ENCODE data around the gene MTHFD2L.

Gene MTHFD2L

GRCh38 chr4:74158466-74159142 lies 686 bp downstream of the MTHFD2L start (continued):
- no peak for TF ChIP-seq ZNF398 (tag by site-specific recombination; IDR thresholded peaks at IDR 0.05)
- peak; percentile 24; the same call in 1 of the 2 replicates for TF ChIP-seq ZNF335 (tag by site-specific recombination; conservative IDR thresholded peaks at IDR 0.05)

GRCh38 chr4:74159143-74159709 lies 1.3 kb downstream of the MTHFD2L start:
- Histone ChIP-seq H3K27ac (ENCODE audit: extremely low read depth, low read depth, low read length) (no peak overlapping the region), H3K4me1 (ENCODE audit: control insufficient read depth, insufficient read depth, low read length) (no peaks in the 10 kb centered on the region), H3K9me3 (ENCODE audit: control insufficient read depth, insufficient read depth, low read depth, low read length) (no peaks in the 10 kb centered on the region), H3K36me3 (ENCODE audit: control insufficient read depth in 2 of 2, insufficient read depth in 1 of 2, low read length in 2 of 2) (peaks cover 0 to 29% of the 10 kb centered on the region in 2 experiments; a peak in 1 of 3 replicates), H3K4me3 (ENCODE audit: low read depth, low read length) (peak overlapping the region; percentile 78)
- CTCF ChIA-PET = interaction anchor here (1.0 kb wide), 1 partner anchor 25 kb away, joined by 3 read pairs; no protein-coding TSS in a partner anchor
- POLR2A ChIA-PET = no interaction called here
- TF ChIP-seq ZBTB1 (tag by site-specific recombination; IDR thresholded peaks at IDR 0.05) (no peak), ZNF223 (tag by site-specific recombination; IDR thresholded peaks at IDR 0.05) (no peak), OSR2 (tag by site-specific recombination; IDR thresholded peaks at IDR 0.05) (no peak), GLIS1 (tag by site-specific recombination; IDR thresholded peaks at IDR 0.05) (no peak), ZNF513 (tag by site-specific recombination; IDR thresholded peaks at IDR 0.05) (no peak), ZNF660 (tag by site-specific recombination; IDR thresholded peaks at IDR 0.05) (no peak), KLF16 (tag by site-specific recombination; IDR thresholded peaks at IDR 0.05) (no peak), ZNF2 (tag by site-specific recombination; IDR thresholded peaks at IDR 0.05) (no peak), ZNF785 (tag by site-specific recombination; IDR thresholded peaks at IDR 0.05) (no peak), ZNF837 (tag by site-specific recombination; IDR thresholded peaks at IDR 0.05) (no peak), REPIN1 (tag by site-specific recombination; IDR thresholded peaks at IDR 0.05; ENCODE audit: low read depth) (no peak), ZNF366 (tag by site-specific recombination; conservative IDR thresholded peaks at IDR 0.05) (no peak), ZNF132 (tag by site-specific recombination; IDR thresholded peaks at IDR 0.05; ENCODE audit: borderline replicate concordance) (no peak), ZNF707 (tag by site-specific recombination; IDR thresholded peaks at IDR 0.05) (no peak), GLIS2 (tag by site-specific recombination; IDR thresholded peaks at IDR 0.05) (no peak), KLF17 (tag by site-specific recombination; IDR thresholded peaks at IDR 0.05) (no peak), ZNF645 (tag by site-specific recombination; IDR thresholded peaks at IDR 0.05) (no peak), KLF1 (tag by site-specific recombination; IDR thresholded peaks at IDR 0.05) (no peak), ZBTB44 (tag by site-specific recombination; IDR thresholded peaks at IDR 0.05) (no peak)
